CD14-positive monocyte (primary cell): ENCODE measurements around the gene TBC1D5. TPM values are rescaled to one million over a fixed set of nuclear protein-coding genes. Genes with fewer than 3 reads are reported as not detected.

ENCODE experiments used
- DNase-seq, 3 donors: peaks; one replicate each; pipeline ENCODE4 v3.0.0-alpha.2; 2011 to 2022
- H2AFZ ChIP-seq: 2 replicates; pipeline ENCODE4 v1.6.0; 2012; ENCODE audit warnings: mild to moderate bottlenecking, low read depth, low read length, inconsistent platforms; ENCODE audit not compliant: insufficient read depth, poor library complexity, severe bottlenecking
- H3K27ac ChIP-seq, 2 donors: 1 replicate in 1 of 2; 2 replicates in 1 of 2; pipeline ENCODE4 v1.5.1; 2012 to 2013; ENCODE audit warnings: low read length in 2 of 2, control low read depth in 1 of 2, inconsistent platforms in 1 of 2, low read depth in 1 of 2, mild to moderate bottlenecking in 1 of 2
- H3K27me3 ChIP-seq, 2 donors: one replicate each; pipeline versions ENCODE4 v1.6.0 to v1.6.1; 2011 to 2013; ENCODE audit warnings: low read length in 2 of 2; ENCODE audit not compliant: control insufficient read depth in 2 of 2, insufficient read depth in 2 of 2
- H3K36me3 ChIP-seq, 2 donors: replicated peaks in 1 of 2; 1 replicate in 1 of 2; 2 replicates in 1 of 2; pipeline versions ENCODE4 v1.5.1 to v1.6.1; 2012 to 2013; ENCODE audit warnings: low read length in 2 of 2, control low read depth in 1 of 2, inconsistent platforms in 1 of 2, mild to moderate bottlenecking in 1 of 2; ENCODE audit not compliant: insufficient read depth in 2 of 2, control insufficient read depth in 1 of 2
- H3K4me1 ChIP-seq, 2 donors: 1 replicate in 1 of 2; 2 replicates in 1 of 2; pipeline versions ENCODE4 v1.5.1 to v1.6.1; 2012 to 2013; ENCODE audit warnings: low read length in 2 of 2, control low read depth in 1 of 2, inconsistent platforms in 1 of 2, mild to moderate bottlenecking in 1 of 2, moderate library complexity in 1 of 2; ENCODE audit not compliant: insufficient read depth in 2 of 2, control insufficient read depth in 1 of 2
- H3K4me2 ChIP-seq: replicated peaks from 2 replicates; pipeline ENCODE3; 2012; ENCODE audit warnings: low read length, moderate library complexity, mild to moderate bottlenecking; ENCODE audit not compliant: poor library complexity, severe bottlenecking; ENCODE audit errors: extremely low read depth
- H3K4me3 ChIP-seq, 3 experiments: fragments of 200-600 bp in 1 of 3; sonication (generic) in 1 of 3; replicated peaks in 1 of 3; 1 replicate in 2 of 3; 2 replicates in 1 of 3; pipeline ENCODE4 v1.5.1; 2011 to 2013; ENCODE audit warnings: low read length in 3 of 3, mild to moderate bottlenecking in 3 of 3, control low read depth in 2 of 3, low read depth in 2 of 3, inconsistent platforms in 1 of 3, moderate library complexity in 1 of 3
- H3K79me2 ChIP-seq: 2 replicates; pipeline ENCODE4 v1.6.0; 2012; ENCODE audit warnings: mild to moderate bottlenecking, control low read depth, inconsistent platforms, low read length, moderate library complexity; ENCODE audit not compliant: insufficient read depth
- H3K9ac ChIP-seq: 2 replicates; pipeline ENCODE4 v1.6.0; 2017; ENCODE audit warnings: low read length, mild to moderate bottlenecking; ENCODE audit not compliant: insufficient read depth, poor library complexity, severe bottlenecking
- H3K9me3 ChIP-seq, 2 donors: replicated peaks in 1 of 2; 1 replicate in 1 of 2; 2 replicates in 1 of 2; pipeline versions ENCODE4 v1.5.1 to v1.6.1; 2012 to 2013; ENCODE audit warnings: low read length in 2 of 2, control low read depth in 1 of 2; ENCODE audit not compliant: control insufficient read depth in 1 of 2, insufficient read depth in 1 of 2
- H4K20me1 ChIP-seq: 2 replicates; pipeline ENCODE4 v1.6.0; 2012; ENCODE audit warnings: mild to moderate bottlenecking, low read length, control low read depth, moderate library complexity; ENCODE audit not compliant: insufficient read depth
- H3K27ac Mint-ChIP-seq, 7 donors: one replicate each; pipeline ENCODE4 v1.8.0; 2020; ENCODE audit warnings: mild to moderate bottlenecking in 7 of 7, mixed read lengths in 7 of 7, moderate library complexity in 6 of 7, inconsistent platforms in 2 of 7
- H3K27me3 Mint-ChIP-seq, 3 donors: one replicate each; pipeline ENCODE4 v1.8.0; 2021 to 2022; ENCODE audit warnings: low read depth in 3 of 3, mild to moderate bottlenecking in 3 of 3, mixed read lengths in 3 of 3, moderate library complexity in 3 of 3, inconsistent platforms in 1 of 3
- H3K36me3 Mint-ChIP-seq, 2 donors: one replicate each; pipeline ENCODE4 v1.8.0; 2020; ENCODE audit warnings: mixed read lengths in 2 of 2, inconsistent platforms in 1 of 2, mild to moderate bottlenecking in 1 of 2
- H3K4me1 Mint-ChIP-seq: one replicate; pipeline ENCODE4 v1.8.0; 2020; ENCODE audit warnings: mild to moderate bottlenecking, mixed read lengths
- H3K4me3 Mint-ChIP-seq, 2 donors: one replicate each; pipeline ENCODE4 v1.8.0; 2020; ENCODE audit warnings: mild to moderate bottlenecking in 2 of 2, mixed read lengths in 2 of 2, moderate library complexity in 1 of 2
- H3K9me3 Mint-ChIP-seq, 7 donors: one replicate each; pipeline ENCODE4 v1.8.0; 2020 to 2022; ENCODE audit warnings: mixed read lengths in 7 of 7, mild to moderate bottlenecking in 6 of 7, moderate library complexity in 6 of 7, inconsistent platforms in 2 of 7
- WGBS: methylation state at CpG from one replicate; pipeline ENCODE4 v1.1.5; 2013; ENCODE audit warnings: missing lambda C conversion rate; ENCODE audit not compliant: insufficient coverage; 5-methylcytosine and 5-hydroxymethylcytosine counted together
- intact Hi-C, 2 donors: fragments of 100-400 bp; cut with micrococcal nuclease; formaldehyde crosslinking; loops; one replicate each; pipeline versions ENCODE4 v1.15.0 to v1.15.1; 2023
- polyA minus RNA-seq: library from RNA; depleted of rRNA, polyadenylated mRNA; stranded (reverse); fragments of >200 nt; gene quantifications from 2 replicates; pipeline ENCODE4 v1.2.3, GENCODE V29; 2012
- polyA plus RNA-seq, 3 donors: library from polyadenylated mRNA; depleted of rRNA in 1 of 3; unstranded in 2 of 3; stranded (reverse) in 1 of 3; fragments of 300-500 nt in 2 of 3; fragments of >200 nt in 1 of 3; fragmentation: Illumina TruSeq in 2 of 3; gene quantifications; 1 replicate in 2 of 3; 2 replicates in 1 of 3; pipeline ENCODE4 v1.2.3, GENCODE V29; 2012 to 2021
- total RNA-seq, 12 experiments: library from RNA in 1 of 12; stranded (reverse) in 1 of 12; fragments of 120-200 nt in 1 of 12; gene quantifications; one replicate each; pipeline ENCODE4 v1.2.4 and lab custom pipeline; 2013 to 2026; ENCODE audit warnings: mixed read lengths in 6 of 12, inconsistent platforms in 1 of 12
- TF ChIP-seq, protein P1 (sequence below): fragments of 200-600 bp; IDR thresholded peaks from one replicate; pipeline ENCODE4 v1.8.0; 2022; ENCODE audit warnings: antibody characterized with exemption, mild to moderate bottlenecking

Gene TBC1D5, protein sequence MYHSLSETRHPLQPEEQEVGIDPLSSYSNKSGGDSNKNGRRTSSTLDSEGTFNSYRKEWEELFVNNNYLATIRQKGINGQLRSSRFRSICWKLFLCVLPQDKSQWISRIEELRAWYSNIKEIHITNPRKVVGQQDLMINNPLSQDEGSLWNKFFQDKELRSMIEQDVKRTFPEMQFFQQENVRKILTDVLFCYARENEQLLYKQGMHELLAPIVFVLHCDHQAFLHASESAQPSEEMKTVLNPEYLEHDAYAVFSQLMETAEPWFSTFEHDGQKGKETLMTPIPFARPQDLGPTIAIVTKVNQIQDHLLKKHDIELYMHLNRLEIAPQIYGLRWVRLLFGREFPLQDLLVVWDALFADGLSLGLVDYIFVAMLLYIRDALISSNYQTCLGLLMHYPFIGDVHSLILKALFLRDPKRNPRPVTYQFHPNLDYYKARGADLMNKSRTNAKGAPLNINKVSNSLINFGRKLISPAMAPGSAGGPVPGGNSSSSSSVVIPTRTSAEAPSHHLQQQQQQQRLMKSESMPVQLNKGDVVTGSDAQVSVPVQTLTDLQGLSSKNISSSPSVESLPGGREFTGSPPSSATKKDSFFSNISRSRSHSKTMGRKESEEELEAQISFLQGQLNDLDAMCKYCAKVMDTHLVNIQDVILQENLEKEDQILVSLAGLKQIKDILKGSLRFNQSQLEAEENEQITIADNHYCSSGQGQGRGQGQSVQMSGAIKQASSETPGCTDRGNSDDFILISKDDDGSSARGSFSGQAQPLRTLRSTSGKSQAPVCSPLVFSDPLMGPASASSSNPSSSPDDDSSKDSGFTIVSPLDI
- 82.5 TPM for total RNA-seq (2013)
- polyA plus RNA-seq (10 to 100 TPM; 17.6 to 35.3 (median 21.0) TPM), polyA minus RNA-seq (38.9 and 50.7 TPM in 2 replicates), total RNA-seq (lab: John Stamatoyannopoulos, UW) (18.4 to 119 (median 98.2) reads per million in 11 experiments)

GRCh38 chr3:17742102-17742879 is at the start of gene TBC1D5:
Gene TBC1D5, minus strand, starts transcription at chr3:17742631. Its CDS starts 234,061 bp downstream, at chr3:17508570.
- no peaks in the 10 kb centered on the region for H3K27me3 ChIP-seq
- peak within 1 kb of the TSS; percentile 96 for H3K4me2 ChIP-seq
- peak; percentile 94 to 96 (median 95) for DNase-seq
- no peaks in the 10 kb centered on the region for H3K36me3 ChIP-seq
- H4K20me1 ChIP-seq: peaks cover 16% of the 10 kb centered on the region
- peaks cover 0 to 1% (median 0%) of the 10 kb centered on the region in 7 donors for H3K9me3 Mint-ChIP-seq
- H3K4me1 ChIP-seq: peaks cover 24 to 36% of the 10 kb centered on the region in 2 donors
- H3K4me3 Mint-ChIP-seq: peak within 1 kb of the TSS; percentile 95 to 97
- peaks cover 45% of the 10 kb centered on the region for H3K4me1 Mint-ChIP-seq
- peak within 1 kb of the TSS; percentile 94 to 98 (median 97) for H3K27ac Mint-ChIP-seq
- no peaks in the 10 kb centered on the region for H3K9me3 ChIP-seq
- H3K36me3 Mint-ChIP-seq: peaks cover 7 to 11% of the 10 kb centered on the region in 2 donors
- TF ChIP-seq, protein P1, sequence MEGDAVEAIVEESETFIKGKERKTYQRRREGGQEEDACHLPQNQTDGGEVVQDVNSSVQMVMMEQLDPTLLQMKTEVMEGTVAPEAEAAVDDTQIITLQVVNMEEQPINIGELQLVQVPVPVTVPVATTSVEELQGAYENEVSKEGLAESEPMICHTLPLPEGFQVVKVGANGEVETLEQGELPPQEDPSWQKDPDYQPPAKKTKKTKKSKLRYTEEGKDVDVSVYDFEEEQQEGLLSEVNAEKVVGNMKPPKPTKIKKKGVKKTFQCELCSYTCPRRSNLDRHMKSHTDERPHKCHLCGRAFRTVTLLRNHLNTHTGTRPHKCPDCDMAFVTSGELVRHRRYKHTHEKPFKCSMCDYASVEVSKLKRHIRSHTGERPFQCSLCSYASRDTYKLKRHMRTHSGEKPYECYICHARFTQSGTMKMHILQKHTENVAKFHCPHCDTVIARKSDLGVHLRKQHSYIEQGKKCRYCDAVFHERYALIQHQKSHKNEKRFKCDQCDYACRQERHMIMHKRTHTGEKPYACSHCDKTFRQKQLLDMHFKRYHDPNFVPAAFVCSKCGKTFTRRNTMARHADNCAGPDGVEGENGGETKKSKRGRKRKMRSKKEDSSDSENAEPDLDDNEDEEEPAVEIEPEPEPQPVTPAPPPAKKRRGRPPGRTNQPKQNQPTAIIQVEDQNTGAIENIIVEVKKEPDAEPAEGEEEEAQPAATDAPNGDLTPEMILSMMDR: no peak
- whole genome bisulfite sequencing: 0% methylated on average over 71 of the region's 86 CpGs
- H3K4me3 ChIP-seq: peak within 1 kb of the TSS; percentile 74 to 91 (median 88)
- peak within 1 kb of the TSS; percentile 94 to 96 for H3K27ac ChIP-seq
- intact Hi-C loops: loop anchor here (10.0 kb wide), 2 partner anchors 97 to 1477 kb away; partner anchors contain the start of genes DPH3 (in 1 of the 2) and OXNAD1 (in 1 of the 2)
- peak within 1 kb of the TSS; percentile 97 for H2AFZ ChIP-seq
- peaks cover 46% of the 10 kb centered on the region for H3K79me2 ChIP-seq
- peaks cover 0 to 2% (median 0%) of the 10 kb centered on the region in 3 donors for H3K27me3 Mint-ChIP-seq
- peak within 1 kb of the TSS; percentile 94 for H3K9ac ChIP-seq
